ENCODE results near the gene AVP.
A peak's percentile ranks its signal among the peaks of the same experiment; 100 is the strongest.
"Not testable (repeated sequence)": the region's sequence is repeated elsewhere in the genome, so short reads cannot be mapped to it uniquely, and the experiment has no call there.

Gene AVP

DNA sequence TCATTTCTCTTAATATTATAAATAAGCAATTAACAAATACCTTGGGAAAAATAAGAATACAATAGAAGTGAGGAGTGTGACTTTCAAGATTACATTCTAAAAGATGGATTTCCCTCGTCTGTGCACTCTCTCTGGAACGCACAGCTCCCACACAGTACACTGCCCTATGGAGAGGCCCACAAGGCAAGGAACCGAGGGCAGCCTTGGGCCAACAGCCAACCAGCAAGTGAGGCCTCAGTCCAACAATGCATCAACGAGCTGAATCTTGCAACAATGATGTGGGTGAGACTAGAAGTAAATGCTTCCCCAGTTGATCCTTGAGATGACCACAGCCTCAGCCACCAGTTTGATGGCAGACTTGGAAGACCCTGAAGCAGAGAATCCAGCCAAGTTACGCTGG is 34.5 kb upstream of the AVP start:
- no peak for DNase-seq (ENCODE audit: low spot score in 2 of 2)
- Mint-ChIP-seq H3K27ac (no peak overlapping the region), H3K4me1 (peaks cover 4% of the 10 kb centered on the region), H3K4me3 (no peak overlapping the region), H3K9me3 (peaks cover 3% of the 10 kb centered on the region), H3K36me3 (peaks cover 29% of the 10 kb centered on the region), H3K27me3 (no peaks in the 10 kb centered on the region)
- no peak for ATAC-seq (ENCODE audit: low read depth)

DNA sequence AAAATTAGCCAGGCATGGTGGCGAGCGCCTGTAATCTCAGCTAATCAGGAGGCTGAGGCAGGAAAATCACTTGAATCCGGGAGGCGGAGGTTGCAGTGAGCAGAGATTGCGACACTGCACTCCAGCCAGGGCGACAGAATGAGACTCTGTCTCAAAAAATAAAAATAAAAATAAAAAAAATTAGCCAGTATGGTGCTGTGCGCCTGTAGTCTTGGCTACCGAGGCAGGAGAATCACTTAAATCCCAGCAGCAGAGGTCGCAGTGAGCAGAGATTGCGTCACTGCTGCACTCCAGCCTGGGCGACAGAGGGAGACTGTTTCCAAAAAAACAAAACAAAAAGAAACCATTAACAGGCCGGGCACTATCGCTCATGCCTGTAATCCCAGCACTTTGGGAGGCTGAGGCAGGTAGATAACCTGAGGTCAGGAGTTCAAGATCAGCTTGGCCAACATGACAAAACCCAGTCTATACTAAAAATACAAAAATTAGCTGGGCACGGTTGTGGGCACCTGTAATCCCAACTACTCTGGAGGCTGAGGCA is 33.4 kb upstream of the AVP start:
- H3K36me3 Mint-ChIP-seq, result peaks cover 31% of the 10 kb centered on the region
- not testable (repeated sequence) for H3K27ac Mint-ChIP-seq; H3K4me3 Mint-ChIP-seq; H3K27me3 Mint-ChIP-seq; H3K9me3 Mint-ChIP-seq; H3K4me1 Mint-ChIP-seq; DNase-seq (ENCODE audit: low spot score in 2 of 2)
- ATAC-seq (ENCODE audit: low read depth), result peak; percentile 66

DNA sequence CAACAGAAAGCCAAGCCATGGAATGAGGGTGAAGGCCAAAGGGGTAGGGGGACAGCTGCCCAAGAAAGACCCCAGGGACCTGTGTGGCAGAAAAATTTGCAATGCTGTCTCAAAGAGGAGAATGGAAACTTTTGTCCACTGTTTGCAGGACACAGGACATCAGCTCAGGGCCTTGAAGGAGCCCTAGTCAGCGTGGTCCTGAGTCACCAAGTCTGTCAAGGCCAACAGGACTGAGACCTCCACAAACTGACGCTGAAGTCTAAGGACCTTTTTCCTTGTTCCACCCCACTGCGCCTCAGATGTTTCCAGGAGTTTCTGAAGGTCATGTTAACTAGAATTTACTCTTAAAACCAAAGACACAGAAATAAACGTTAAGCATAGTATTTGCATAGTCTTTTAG is 31.8 kb upstream of the AVP start:
- Mint-ChIP-seq H3K27ac (no peak overlapping the region), H3K9me3 (no peaks in the 10 kb centered on the region), H3K36me3 (peaks cover 24% of the 10 kb centered on the region), H3K4me3 (no peak overlapping the region), H3K27me3 (no peaks in the 10 kb centered on the region), H3K4me1 (peaks cover 4% of the 10 kb centered on the region)
- ATAC-seq (ENCODE audit: low read depth), result no peak
- no peak for DNase-seq (ENCODE audit: low spot score in 2 of 2)

DNA sequence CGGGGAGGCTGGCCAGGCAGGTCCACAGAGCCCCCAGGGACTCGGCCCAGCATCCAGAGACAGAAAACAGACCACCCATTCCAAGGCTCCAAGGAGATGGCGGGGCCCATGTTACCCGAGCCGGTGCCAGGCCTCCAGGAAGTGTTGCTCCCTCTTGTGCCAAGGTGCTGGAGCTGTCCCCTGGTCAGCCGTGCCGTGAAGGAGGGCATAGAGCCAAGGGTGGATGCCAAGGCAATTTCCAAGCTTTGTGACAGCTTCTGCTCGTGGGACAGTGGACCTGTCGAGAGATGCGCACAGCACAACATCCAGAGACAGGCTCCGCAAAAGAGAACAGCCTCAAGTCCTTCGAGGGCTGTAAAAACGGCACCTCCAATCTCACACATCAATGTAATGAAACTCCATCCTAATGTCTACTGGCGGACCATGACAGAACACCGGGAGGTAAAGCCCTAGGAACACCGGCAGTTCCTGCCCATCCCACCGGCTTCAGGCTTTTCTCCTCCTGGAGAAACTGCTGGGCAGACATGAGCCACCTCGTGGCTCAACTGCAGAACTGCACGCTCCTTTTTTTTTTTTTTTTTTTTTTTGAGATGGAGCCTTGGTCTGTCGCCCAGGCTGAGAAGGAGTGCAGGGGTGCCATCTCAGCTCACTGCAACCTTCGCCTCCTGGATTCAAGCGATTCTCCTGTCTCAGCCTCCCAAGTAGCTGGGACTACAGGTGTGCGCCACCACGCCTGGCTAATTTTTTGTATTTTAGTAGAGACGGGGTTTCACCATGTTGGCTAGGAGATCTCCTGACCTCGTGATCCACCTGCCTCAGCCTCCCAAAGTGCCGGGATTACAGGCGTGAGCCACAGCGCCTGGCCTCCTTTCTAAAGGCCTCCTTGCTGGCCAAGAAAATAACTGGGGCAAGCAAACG is 30.9 kb upstream of the AVP start:
- Mint-ChIP-seq H3K36me3 (peaks cover 23% of the 10 kb centered on the region), H3K27me3 (no peaks in the 10 kb centered on the region), H3K4me1 (peaks cover 4% of the 10 kb centered on the region), H3K4me3 (no peak overlapping the region), H3K9me3 (no peaks in the 10 kb centered on the region), H3K27ac (no peak overlapping the region)
- DNase-seq (ENCODE audit: low spot score in 2 of 2) (peak in 1 of 2 donors; percentile 24), ATAC-seq (ENCODE audit: low read depth) (peak; percentile 48)

DNA sequence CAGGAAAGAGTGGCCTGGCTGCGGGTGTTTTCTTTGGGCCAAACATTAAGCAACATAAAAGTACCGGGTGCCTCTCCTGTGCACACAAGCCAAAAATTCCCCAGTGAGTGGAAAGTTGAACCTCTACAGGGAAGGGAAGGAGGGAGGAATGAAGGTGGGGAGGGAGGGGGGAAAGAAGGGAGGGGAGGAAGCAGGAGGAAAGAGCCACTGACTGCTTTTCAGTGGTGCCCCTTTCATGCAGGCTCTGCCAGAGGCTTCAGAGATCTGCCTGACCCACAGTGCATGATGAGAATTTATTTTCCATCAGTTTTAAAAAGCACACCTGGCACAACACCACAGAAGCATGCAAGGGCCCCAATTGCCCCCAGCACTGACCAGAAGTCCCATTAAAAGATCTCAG is 27.5 kb upstream of the AVP start:
- no peaks in the 10 kb centered on the region for H3K27me3 Mint-ChIP-seq
- no peak for ATAC-seq (ENCODE audit: low read depth)
- H3K4me3 Mint-ChIP-seq, result no peak overlapping the region
- H3K36me3 Mint-ChIP-seq, result peaks cover 22% of the 10 kb centered on the region
- peaks cover 2% of the 10 kb centered on the region for H3K4me1 Mint-ChIP-seq
- no peak overlapping the region for H3K27ac Mint-ChIP-seq
- H3K9me3 Mint-ChIP-seq, result no peaks in the 10 kb centered on the region
- DNase-seq (ENCODE audit: low spot score in 2 of 2), result no peak

DNA sequence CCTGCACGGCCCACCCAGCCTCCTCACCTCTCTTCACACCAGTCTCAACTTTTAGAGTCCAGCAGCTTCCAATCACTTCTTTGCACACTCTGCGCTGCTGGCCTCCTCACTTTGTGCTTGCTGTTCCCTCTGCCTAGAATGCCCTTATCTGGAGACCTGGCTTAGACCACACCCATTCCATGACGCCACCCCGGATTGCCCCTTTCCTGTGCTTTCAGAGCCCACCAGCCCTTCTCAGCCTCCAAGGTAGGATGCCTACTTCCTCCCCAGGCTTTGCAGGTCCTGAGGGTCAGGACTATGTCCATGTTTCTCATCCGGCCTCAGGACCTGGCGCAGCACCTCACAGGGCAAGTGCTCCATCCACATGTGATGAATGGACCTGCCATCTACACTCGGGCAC is 27.0 kb upstream of the AVP start:
- no peak for DNase-seq (ENCODE audit: low spot score in 2 of 2)
- Mint-ChIP-seq H3K36me3 (peaks cover 22% of the 10 kb centered on the region), H3K4me3 (no peak overlapping the region), H3K9me3 (no peaks in the 10 kb centered on the region), H3K27ac (no peak overlapping the region), H3K27me3 (no peaks in the 10 kb centered on the region), H3K4me1 (peaks cover 2% of the 10 kb centered on the region)
- ATAC-seq (ENCODE audit: low read depth), result no peak

DNA sequence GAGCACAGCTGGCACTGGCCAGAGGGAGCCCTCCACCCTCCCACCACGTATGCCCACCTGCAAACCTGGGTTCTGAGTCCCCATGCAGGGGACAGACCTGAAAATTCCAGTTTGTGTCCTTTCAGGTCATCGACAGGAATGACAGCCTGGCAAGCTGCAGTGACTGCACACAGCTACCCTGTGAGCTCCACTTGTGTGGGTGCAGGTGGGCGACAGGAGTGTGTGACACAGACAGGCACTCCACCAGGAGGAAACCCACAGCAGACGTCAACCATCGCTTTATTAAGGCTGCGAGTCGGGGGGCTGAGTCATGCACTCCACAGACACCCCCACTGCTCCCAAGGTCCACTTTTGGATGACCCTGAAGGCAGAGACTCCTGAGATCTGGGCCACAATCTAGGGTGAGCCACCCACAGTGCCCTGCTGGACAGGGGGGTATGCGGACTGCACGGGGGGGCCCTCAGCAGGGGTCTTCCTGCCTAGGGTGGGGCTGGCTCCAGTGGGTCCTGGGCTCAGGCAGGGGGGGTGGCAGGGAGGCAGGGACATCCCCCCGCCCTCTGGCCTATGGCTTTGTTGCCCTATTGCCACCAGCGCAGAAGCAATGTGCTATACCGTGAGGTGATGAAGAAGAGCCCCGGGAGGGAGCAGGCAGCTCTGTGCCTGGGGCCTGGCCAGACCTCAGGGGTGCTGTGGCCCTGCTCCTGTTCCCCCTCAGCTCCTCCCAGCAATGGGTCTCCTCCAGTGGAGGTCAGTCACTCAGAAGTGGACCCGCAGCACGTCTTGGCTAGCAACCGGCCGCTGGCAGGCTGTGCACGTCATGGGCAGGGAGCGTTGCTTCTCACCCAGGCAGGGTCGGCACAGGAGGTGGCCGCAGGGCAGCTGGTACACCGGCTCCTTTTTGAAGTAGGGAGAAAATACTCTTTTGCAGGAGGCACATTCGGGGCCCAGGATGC is 25.1 kb upstream of the AVP start:
- no peak for ATAC-seq (ENCODE audit: low read depth)
- no peak overlapping the region for H3K4me3 Mint-ChIP-seq
- H3K36me3 Mint-ChIP-seq, result peaks cover 22% of the 10 kb centered on the region
- H3K4me1 Mint-ChIP-seq, result no peaks in the 10 kb centered on the region
- DNase-seq (ENCODE audit: low spot score in 2 of 2), result no peak
- no peak overlapping the region for H3K27ac Mint-ChIP-seq
- H3K27me3 Mint-ChIP-seq, result no peaks in the 10 kb centered on the region
- H3K9me3 Mint-ChIP-seq, result no peaks in the 10 kb centered on the region

DNA sequence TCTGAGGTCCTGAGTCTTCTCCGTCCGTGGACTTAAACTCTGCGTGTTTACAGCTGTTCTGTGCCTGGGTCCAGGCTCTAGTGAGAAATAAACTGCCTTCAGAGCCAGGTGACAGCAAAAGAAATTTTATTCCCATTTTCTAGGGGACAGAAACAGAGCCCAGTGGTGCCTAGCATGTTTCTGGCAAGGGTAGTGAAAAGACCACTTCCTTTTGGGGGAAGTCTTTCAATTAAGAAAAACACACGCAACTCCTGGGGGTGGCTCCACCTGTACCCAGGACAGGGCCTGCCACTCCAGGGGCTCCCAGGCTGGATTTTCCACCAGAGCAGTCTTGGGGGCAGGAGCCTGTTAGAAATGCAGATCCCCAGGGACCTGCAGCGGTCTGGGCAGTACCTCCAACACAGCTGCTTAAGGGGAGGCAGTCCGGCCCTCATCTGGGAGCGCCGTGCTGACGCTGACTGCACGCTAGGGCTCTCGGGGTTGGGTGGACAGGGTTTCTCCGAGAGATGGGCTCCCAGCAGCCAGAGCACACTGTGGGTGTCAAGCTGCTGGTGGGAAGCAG is 23.0 kb upstream of the AVP start:
- H3K27me3 Mint-ChIP-seq, result peaks cover 1% of the 10 kb centered on the region
- H3K4me1 Mint-ChIP-seq, result peaks cover 2% of the 10 kb centered on the region
- H3K4me3 Mint-ChIP-seq, result no peak overlapping the region
- H3K27ac Mint-ChIP-seq, result no peak overlapping the region
- peaks cover 12% of the 10 kb centered on the region for H3K36me3 Mint-ChIP-seq
- no peaks in the 10 kb centered on the region for H3K9me3 Mint-ChIP-seq
- no peak for DNase-seq (ENCODE audit: low spot score in 2 of 2)
- no peak for ATAC-seq (ENCODE audit: low read depth)

DNA sequence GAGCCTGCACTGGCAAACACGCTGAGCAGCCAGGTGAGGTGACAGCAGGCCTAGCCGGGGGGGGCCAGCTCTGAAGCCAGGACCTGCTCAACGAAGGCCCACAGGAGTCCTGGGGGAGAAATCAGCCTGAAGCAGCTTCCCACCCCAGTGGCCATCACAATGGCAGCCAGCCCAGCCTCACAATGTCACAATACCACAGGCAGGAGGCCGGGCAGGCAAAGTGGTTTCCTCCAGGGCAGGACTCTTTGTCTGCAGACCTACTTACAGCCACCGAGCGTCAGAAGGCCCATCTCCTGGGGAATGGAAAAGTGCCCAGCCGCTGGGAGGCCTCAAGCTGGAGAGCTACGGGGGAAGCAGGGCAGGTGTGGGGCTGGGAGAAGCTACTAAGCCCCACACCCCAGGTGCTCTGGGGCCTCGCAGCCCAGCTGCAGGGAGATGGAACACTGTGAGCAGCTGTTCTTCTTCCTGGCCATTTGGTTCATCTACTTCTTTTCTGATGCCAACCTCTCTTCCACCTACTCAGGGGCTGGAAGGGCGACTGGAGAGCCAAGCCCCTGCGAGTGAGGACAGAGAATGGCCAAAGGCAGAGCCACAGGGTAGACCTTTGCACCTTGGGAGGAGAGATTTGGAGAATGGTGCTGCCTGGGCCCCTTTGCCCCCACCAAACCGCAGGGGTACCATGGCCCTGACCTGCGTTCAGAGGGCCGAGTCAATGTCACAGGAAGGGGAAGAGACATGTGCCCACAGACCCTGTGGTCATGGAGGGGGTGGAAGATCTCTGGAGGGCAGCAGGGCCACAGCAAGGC is 22.3 kb upstream of the AVP start:
- DNase-seq (ENCODE audit: low spot score in 2 of 2) (no peak), ATAC-seq (ENCODE audit: low read depth) (no peak)
- Mint-ChIP-seq H3K9me3 (no peaks in the 10 kb centered on the region), H3K27ac (no peak overlapping the region), H3K36me3 (peaks cover 10% of the 10 kb centered on the region), H3K4me1 (peaks cover 7% of the 10 kb centered on the region), H3K27me3 (peaks cover 1% of the 10 kb centered on the region), H3K4me3 (no peak overlapping the region)

DNA sequence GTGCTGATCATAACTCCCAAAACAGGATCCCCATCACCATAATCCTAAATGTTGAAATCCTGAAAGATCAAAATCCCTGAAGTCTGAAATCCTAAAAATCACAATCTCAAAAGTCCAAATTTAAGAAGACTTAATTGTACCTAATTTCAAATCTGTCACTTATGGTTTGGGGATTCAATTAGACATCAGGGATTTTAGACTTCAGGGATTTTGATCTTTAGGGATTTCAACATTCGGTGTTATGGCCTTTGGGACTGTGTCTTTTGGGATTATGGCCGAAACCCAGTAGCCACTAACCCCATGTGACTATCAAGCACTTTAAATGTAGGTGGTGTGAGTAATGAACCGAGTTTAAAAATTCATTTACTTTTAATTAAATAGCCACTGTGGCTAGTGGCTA is 21.7 kb upstream of the AVP start:
- DNase-seq (ENCODE audit: low spot score in 2 of 2) (no peak), ATAC-seq (ENCODE audit: low read depth) (no peak)
- H3K4me3 Mint-ChIP-seq, result no peak overlapping the region
- no peaks in the 10 kb centered on the region for H3K9me3 Mint-ChIP-seq
- H3K27me3 Mint-ChIP-seq, result peaks cover 3% of the 10 kb centered on the region
- H3K36me3 Mint-ChIP-seq, result peaks cover 5% of the 10 kb centered on the region
- H3K27ac Mint-ChIP-seq, result no peak overlapping the region
- H3K4me1 Mint-ChIP-seq, result peaks cover 9% of the 10 kb centered on the region

DNA sequence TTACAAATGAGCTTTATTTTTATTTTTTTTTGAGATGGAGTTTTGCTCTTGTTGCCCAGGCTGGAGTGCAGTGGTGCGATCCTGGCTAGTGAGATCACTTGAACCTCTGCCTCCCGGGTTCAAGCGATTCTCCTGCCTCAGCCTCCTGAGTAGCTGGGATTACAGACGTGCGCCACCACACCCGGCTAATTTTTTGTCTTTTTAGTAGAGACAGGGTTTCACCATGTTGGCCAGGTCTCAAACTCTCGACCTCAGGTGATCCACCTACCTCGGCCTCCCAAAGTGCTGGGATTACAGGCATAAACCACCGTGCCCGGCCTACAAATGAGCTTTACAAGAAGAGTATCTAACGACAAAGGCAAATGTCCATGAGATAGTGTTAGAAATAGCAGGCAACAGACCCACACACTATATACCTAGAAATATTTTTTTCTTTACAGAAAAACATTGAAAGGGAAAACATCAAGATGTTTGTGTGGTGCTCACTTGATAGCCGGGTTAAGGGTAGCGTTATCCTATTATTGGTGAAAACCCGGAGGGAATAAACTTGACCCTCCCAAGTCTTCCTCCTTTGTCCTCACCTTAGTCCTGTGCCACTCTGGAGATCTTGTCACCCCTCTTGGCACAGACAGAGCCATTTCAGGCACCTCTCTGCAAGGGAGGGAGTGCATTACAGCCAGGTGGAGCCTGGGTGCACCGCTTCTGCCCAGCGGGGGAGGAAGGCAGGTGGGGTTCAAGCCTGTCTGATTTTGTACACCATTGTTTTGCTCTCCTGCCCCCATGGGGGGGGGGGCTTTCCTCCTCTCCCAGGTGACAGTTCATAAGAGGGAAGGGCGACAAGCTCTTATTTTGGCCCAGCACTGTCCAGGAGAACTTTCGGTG is 21.0 kb upstream of the AVP start:
- peaks cover 2% of the 10 kb centered on the region for H3K36me3 Mint-ChIP-seq
- H3K4me1 Mint-ChIP-seq, result peaks cover 9% of the 10 kb centered on the region
- no peaks in the 10 kb centered on the region for H3K9me3 Mint-ChIP-seq
- ATAC-seq (ENCODE audit: low read depth) (no peak), DNase-seq (ENCODE audit: low spot score in 2 of 2) (no peak)
- H3K27ac Mint-ChIP-seq, result no peak overlapping the region
- H3K4me3 Mint-ChIP-seq, result no peak overlapping the region
- peaks cover 3% of the 10 kb centered on the region for H3K27me3 Mint-ChIP-seq

DNA sequence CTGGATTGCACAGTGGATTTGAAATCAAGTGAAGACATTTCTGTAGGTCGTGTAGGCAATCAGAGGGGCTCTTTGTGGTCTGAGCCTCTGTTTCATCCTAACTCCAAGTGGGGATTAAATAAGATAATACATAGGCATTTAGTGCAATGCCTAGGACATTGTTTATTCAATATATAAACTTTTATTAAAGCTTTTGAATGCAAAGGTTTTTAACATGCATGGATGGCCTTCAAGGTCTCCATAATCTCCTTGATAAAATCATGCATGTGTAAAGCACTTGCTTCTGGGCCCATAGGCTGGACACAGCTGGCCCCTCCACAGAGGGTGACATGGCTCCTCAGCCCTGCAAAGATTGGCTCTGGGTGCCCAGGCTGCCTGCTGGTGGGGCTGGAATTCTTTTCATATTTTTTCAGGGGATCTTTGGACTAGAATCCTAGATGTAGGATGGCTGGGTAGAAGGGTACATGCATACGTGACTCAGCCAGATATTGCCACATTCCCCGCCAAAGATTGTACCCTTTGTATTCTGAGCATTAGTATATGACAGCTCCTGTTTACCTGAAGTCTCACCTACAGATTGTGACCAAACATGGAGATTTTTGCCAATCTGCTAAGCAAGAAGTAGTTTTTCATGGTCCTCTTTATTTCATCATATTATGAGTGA is 19.0 kb upstream of the AVP start:
- H3K4me3 Mint-ChIP-seq, result no peak overlapping the region
- peaks cover 9% of the 10 kb centered on the region for H3K4me1 Mint-ChIP-seq
- no peak overlapping the region for H3K27ac Mint-ChIP-seq
- H3K36me3 Mint-ChIP-seq, result no peaks in the 10 kb centered on the region
- DNase-seq (ENCODE audit: low spot score in 2 of 2) (no peak), ATAC-seq (ENCODE audit: low read depth) (no peak)
- peaks cover 3% of the 10 kb centered on the region for H3K27me3 Mint-ChIP-seq
- no peaks in the 10 kb centered on the region for H3K9me3 Mint-ChIP-seq
